ENCODE results near the gene MACC1. TPM values are rescaled to one million over a fixed set of nuclear protein-coding genes. Genes with fewer than 3 reads are reported as not detected.

Gene MACC1
- total and polyA plus RNA-seq, 12 donors = 0.35 to 9.8 (median 1.5) TPM

GRCh38 chr7:20140291-20141001, 76.7 kb downstream of the MACC1 start:
- no peak overlapping the region for H3K4me3 ChIP-seq
- no peak overlapping the region for H3K27ac ChIP-seq
- H3K9me3 ChIP-seq (replicated peaks in 1 of 3) = no peaks in the 10 kb centered on the region
- no peak for DNase-seq
- TF ChIP-seq, protein P1, sequence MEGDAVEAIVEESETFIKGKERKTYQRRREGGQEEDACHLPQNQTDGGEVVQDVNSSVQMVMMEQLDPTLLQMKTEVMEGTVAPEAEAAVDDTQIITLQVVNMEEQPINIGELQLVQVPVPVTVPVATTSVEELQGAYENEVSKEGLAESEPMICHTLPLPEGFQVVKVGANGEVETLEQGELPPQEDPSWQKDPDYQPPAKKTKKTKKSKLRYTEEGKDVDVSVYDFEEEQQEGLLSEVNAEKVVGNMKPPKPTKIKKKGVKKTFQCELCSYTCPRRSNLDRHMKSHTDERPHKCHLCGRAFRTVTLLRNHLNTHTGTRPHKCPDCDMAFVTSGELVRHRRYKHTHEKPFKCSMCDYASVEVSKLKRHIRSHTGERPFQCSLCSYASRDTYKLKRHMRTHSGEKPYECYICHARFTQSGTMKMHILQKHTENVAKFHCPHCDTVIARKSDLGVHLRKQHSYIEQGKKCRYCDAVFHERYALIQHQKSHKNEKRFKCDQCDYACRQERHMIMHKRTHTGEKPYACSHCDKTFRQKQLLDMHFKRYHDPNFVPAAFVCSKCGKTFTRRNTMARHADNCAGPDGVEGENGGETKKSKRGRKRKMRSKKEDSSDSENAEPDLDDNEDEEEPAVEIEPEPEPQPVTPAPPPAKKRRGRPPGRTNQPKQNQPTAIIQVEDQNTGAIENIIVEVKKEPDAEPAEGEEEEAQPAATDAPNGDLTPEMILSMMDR (IDR thresholded peaks at IDR 0.05) = no peak
- TF ChIP-seq POLR2A (IDR thresholded peaks at IDR 0.05) = no peak
- no peaks in the 10 kb centered on the region for H3K27me3 ChIP-seq
- H3K4me1 ChIP-seq (replicated peaks in 1 of 2) = no peaks in the 10 kb centered on the region
- intact Hi-C loops (cut with DNase I) = no loop called here
- 71 to 94% (median 81%) methylated on average over 4 of the region's 4 CpGs for WGBS, 4 donors
- no peaks in the 10 kb centered on the region for H3K36me3 ChIP-seq (replicated peaks in 1 of 2)

GRCh38 chr7:20136647-20137046, 80.5 kb downstream of the MACC1 start:
- Histone ChIP-seq H3K36me3 (replicated peaks in 1 of 2) (no peaks in the 10 kb centered on the region), H3K9me3 (replicated peaks in 1 of 3) (no peaks in the 10 kb centered on the region), H3K27me3 (no peaks in the 10 kb centered on the region), H3K27ac (no peak overlapping the region), H3K4me3 (no peak overlapping the region), H3K4me1 (replicated peaks in 1 of 2) (no peaks in the 10 kb centered on the region)
- no peak for DNase-seq
- 97 to 100% (median 99%) methylated on average over 2 of the region's 2 CpGs for WGBS, 4 donors
- TF ChIP-seq POLR2A (IDR thresholded peaks at IDR 0.05) = no peak
- TF ChIP-seq, protein P1 (IDR thresholded peaks at IDR 0.05) = no peak
- intact Hi-C loops (cut with DNase I) = no loop called here

DNA sequence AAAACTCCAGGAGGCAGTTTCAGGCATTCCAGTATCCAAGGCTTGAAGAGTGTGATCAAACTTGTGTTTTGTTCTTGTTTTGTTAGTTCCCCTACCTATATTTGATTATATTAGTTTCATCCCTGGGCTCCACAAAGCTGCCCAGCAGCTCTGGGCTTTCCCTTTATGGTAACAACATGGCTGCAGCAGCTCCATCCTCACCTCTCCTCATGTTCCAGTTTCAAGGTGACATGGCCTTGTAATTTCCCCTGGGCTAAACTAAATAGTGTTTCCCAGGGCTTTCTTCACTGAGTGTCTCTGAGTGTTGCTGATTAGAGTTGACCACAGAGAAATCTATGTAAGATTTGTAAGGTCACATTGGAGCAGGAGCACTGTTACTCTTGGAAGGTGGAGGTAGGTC, 83.4 kb downstream of the MACC1 start:
- no peaks in the 10 kb centered on the region for H3K27me3 ChIP-seq
- H3K27ac ChIP-seq = no peak overlapping the region
- intact Hi-C loops (cut with DNase I) = no loop called here
- peaks cover 0 to 5% of the 10 kb centered on the region in 2 donors for H3K4me1 ChIP-seq (replicated peaks in 1 of 2)
- H3K36me3 ChIP-seq (replicated peaks in 1 of 2) = no peaks in the 10 kb centered on the region
- TF ChIP-seq, protein P1 (IDR thresholded peaks at IDR 0.05) = no peak
- TF ChIP-seq POLR2A (IDR thresholded peaks at IDR 0.05) = no peak
- H3K4me3 ChIP-seq = no peak overlapping the region
- no peak for DNase-seq
- no peaks in the 10 kb centered on the region for H3K9me3 ChIP-seq (replicated peaks in 1 of 3)

DNA sequence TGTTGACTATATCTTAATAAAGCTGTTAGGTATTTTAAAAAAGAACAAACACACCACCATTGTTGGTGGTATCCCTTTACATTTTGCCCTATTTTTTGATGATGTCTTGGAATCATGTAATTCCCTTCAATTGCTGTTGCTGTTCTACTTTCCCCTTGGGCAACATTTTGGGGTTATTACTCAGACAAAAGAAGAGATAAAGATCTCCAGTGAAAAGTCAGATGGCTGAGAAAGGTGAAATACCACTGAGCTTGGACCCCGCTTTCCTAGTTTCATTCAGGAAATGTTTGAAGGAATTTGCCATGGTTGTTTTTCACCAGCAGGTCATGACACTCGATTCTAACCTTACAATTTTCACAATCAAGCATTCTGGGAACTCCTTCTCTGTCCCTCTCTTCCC, 84.6 kb downstream of the MACC1 start:
- TF ChIP-seq, protein P1 (IDR thresholded peaks at IDR 0.05) = no peak
- no peak for TF ChIP-seq POLR2A (IDR thresholded peaks at IDR 0.05)
- Histone ChIP-seq H3K36me3 (replicated peaks in 1 of 2) (no peaks in the 10 kb centered on the region), H3K4me1 (replicated peaks in 1 of 2) (peaks cover 0 to 5% of the 10 kb centered on the region in 2 donors), H3K27ac (no peak overlapping the region), H3K9me3 (replicated peaks in 1 of 3) (no peaks in the 10 kb centered on the region), H3K4me3 (no peak overlapping the region), H3K27me3 (no peaks in the 10 kb centered on the region)
- DNase-seq = no peak
- intact Hi-C loops (cut with DNase I) = no loop called here
- 76 to 84% (median 80%) methylated on average over 2 of the region's 2 CpGs for WGBS, 4 donors
